ENCODE results near the gene REEP1.

- TF ChIP-seq ZNF274 (IDR thresholded peaks at IDR 0.05; ENCODE audit: low read depth, low read length), result no peak
- TF ChIP-seq YY1 (IDR thresholded peaks at IDR 0.05; ENCODE audit: insufficient read depth, insufficient read length), result no peak
- TF ChIP-seq SUZ12 (IDR thresholded peaks at IDR 0.05; ENCODE audit: extremely low read depth, insufficient read depth, insufficient read length), result no peak
Observed at GRCh38 chr2:86249579-86250391, 87.6 kb downstream of the REEP1 start.
